ENCODE data around the gene MAP3K12. TPM values are rescaled to one million over a fixed set of nuclear protein-coding genes. Genes with fewer than 3 reads are reported as not detected.

The MAP3K12 gene
- total RNA-seq, 1 experiment from 2014 or later = 11.6 TPM

DNA sequence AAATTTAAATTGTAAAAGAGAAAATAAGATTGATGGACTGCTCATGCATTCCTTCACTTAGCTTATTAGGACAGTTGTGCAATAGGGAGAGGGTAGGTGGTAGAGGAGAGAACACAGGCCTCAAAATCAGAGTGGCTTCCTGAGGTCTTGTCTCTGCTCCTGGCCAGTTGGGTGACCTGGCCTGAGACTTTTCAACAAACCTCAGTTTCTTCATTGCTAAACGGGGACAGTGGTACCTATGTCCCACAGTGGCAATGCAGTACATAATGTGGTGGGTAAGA, 2.6 kb downstream of the MAP3K12 start:
- no peak for DNase-seq (ENCODE audit: low spot score)
- no peaks in the 10 kb centered on the region for H3K9me3 ChIP-seq (ENCODE audit: low read depth, low read length, poor library complexity, severe bottlenecking)
- ChIA-PET POLR2A (ENCODE audit: low non-redundant PET) (no interaction called here), CTCF (no interaction called here)
- H3K4me3 ChIP-seq (ENCODE audit: low read depth, low read length, poor library complexity, severe bottlenecking) = no peak overlapping the region
- H3K27ac ChIP-seq (ENCODE audit: low read depth, low read length, poor library complexity, severe bottlenecking) = peak overlapping the region; percentile 21
- BruUV-seq (replicated peaks) = no TSS peak
- TF ChIP-seq, protein P1, sequence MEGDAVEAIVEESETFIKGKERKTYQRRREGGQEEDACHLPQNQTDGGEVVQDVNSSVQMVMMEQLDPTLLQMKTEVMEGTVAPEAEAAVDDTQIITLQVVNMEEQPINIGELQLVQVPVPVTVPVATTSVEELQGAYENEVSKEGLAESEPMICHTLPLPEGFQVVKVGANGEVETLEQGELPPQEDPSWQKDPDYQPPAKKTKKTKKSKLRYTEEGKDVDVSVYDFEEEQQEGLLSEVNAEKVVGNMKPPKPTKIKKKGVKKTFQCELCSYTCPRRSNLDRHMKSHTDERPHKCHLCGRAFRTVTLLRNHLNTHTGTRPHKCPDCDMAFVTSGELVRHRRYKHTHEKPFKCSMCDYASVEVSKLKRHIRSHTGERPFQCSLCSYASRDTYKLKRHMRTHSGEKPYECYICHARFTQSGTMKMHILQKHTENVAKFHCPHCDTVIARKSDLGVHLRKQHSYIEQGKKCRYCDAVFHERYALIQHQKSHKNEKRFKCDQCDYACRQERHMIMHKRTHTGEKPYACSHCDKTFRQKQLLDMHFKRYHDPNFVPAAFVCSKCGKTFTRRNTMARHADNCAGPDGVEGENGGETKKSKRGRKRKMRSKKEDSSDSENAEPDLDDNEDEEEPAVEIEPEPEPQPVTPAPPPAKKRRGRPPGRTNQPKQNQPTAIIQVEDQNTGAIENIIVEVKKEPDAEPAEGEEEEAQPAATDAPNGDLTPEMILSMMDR (conservative IDR thresholded peaks at IDR 0.05; ENCODE audit: low read depth, low read length) = no peak
- TF ChIP-seq EZH2 (IDR thresholded peaks at IDR 0.05; ENCODE audit: borderline replicate concordance, low read depth, low read length, poor library complexity, severe bottlenecking) = no peak
- no peaks in the 10 kb centered on the region for H3K27me3 ChIP-seq (replicated peaks; ENCODE audit: insufficient read depth, low read depth, low read length, poor library complexity)
- intact Hi-C loops (cut with micrococcal nuclease; ENCODE audit: unreplicated experiment) = no loop called here
- H3K4me1 ChIP-seq (ENCODE audit: insufficient read depth, low read length, poor library complexity, severe bottlenecking) = peaks cover 31% of the 10 kb centered on the region
- no peaks in the 10 kb centered on the region for H3K36me3 ChIP-seq (ENCODE audit: insufficient read depth, low read length, poor library complexity, severe bottlenecking)

DNA sequence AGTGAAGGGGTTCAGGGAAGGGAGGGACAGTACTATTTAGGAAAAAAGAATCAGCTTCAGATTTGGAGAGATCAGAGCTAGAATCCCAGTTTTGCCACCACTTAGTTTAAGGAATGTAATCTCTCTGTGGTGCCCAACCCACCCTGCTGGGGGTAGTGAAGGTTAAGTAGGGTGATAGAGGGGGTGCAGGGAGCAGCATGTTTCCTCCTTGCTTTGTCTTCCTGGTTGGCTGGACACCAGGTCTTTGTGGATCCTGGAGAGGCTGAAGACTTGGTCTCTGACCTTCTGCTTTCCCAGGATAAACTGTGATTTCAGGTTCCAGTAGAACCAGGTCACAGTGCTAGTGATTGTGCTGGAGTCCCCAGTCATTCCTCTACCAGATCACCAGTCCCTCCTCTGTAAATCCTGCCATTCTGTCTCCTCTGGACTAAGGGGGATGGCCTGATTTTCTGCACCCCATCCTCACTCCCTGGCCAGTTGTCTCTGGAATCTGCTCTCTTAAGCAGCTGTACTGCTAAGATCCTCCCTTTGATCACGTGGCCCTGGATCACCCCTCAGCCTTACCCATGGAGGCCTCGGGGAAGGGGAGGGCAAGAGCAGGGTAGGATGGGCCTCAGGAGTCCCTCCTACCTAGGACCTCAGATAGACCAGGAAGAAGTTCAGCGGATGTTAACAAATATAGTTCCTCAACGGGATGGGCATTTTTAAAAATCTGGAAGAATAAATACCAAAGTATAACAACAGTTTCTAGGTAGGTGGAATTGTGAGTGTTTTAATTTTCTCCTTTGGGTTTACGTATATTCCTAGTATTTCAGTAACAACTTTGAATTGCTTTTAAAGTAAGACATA, 3.1 kb downstream of the MAP3K12 start:
- Histone ChIP-seq H3K27me3 (replicated peaks; ENCODE audit: insufficient read depth, low read depth, low read length, poor library complexity) (no peaks in the 10 kb centered on the region), H3K9me3 (ENCODE audit: low read depth, low read length, poor library complexity, severe bottlenecking) (no peaks in the 10 kb centered on the region), H3K27ac (ENCODE audit: low read depth, low read length, poor library complexity, severe bottlenecking) (peak overlapping the region; percentile 21), H3K36me3 (ENCODE audit: insufficient read depth, low read length, poor library complexity, severe bottlenecking) (no peaks in the 10 kb centered on the region), H3K4me3 (ENCODE audit: low read depth, low read length, poor library complexity, severe bottlenecking) (no peak overlapping the region), H3K4me1 (ENCODE audit: insufficient read depth, low read length, poor library complexity, severe bottlenecking) (peaks cover 31% of the 10 kb centered on the region)
- no TSS peak for BruUV-seq (replicated peaks)
- ChIA-PET CTCF (interaction anchor here (0.6 kb wide), 1 partner anchor 142 kb away, joined by 3 read pairs; no protein-coding TSS in a partner anchor), POLR2A (ENCODE audit: low non-redundant PET) (no interaction called here)
- TF ChIP-seq, protein P1 (conservative IDR thresholded peaks at IDR 0.05; ENCODE audit: low read depth, low read length) = no peak
- no peak for TF ChIP-seq EZH2 (IDR thresholded peaks at IDR 0.05; ENCODE audit: borderline replicate concordance, low read depth, low read length, poor library complexity, severe bottlenecking)
- no peak for DNase-seq (ENCODE audit: low spot score)
- intact Hi-C loops (cut with micrococcal nuclease; ENCODE audit: unreplicated experiment) = no loop called here

DNA sequence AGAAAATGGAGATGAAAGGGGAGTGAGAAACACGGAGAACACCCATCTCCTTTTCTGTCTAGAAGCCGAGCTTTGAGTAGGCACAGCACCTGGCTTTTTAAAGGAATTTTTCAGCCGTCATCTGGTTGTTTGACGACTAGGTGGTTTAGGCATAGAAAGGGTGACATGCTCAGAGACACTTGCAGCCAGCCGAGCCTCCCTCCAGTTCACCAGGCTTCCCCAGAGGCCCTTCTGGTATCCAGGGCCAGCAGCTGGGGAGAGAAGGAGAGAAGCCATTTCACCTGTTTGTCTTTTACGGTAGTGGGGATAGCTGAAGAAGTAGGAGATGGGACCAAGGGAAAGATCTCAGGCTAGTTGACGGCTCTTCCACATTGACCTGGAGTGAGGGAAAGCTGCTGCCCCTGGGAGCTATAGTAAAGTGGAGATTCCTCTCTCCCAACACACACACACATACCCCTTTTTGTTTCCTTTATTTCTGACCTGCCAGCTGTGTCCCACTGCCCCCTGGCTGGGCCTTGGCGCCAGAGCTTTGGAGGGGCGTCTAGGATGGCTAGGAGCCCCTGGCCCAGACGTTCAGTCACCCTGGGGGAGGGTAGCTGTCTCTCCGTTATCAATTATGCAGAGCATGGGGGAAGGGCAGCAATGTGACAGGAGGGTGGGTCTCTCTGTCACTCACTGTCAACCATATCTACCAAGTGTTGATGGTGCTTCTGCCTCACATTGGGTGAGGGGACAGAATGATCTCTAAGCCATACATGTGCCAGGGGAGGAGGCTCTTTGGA, 5.5 kb downstream of the MAP3K12 start:
- H3K4me3 ChIP-seq (ENCODE audit: low read depth, low read length, poor library complexity, severe bottlenecking) = peak overlapping the region; percentile 64
- intact Hi-C loops (cut with micrococcal nuclease; ENCODE audit: unreplicated experiment) = no loop called here
- H3K36me3 ChIP-seq (ENCODE audit: insufficient read depth, low read length, poor library complexity, severe bottlenecking) = no peaks in the 10 kb centered on the region
- no TSS peak for BruUV-seq (replicated peaks)
- CTCF ChIA-PET = no interaction called here
- H3K9me3 ChIP-seq (ENCODE audit: low read depth, low read length, poor library complexity, severe bottlenecking) = no peaks in the 10 kb centered on the region
- peaks cover 24% of the 10 kb centered on the region for H3K4me1 ChIP-seq (ENCODE audit: insufficient read depth, low read length, poor library complexity, severe bottlenecking)
- no peaks in the 10 kb centered on the region for H3K27me3 ChIP-seq (replicated peaks; ENCODE audit: insufficient read depth, low read depth, low read length, poor library complexity)
- DNase-seq (ENCODE audit: low spot score) = no peak
- POLR2A ChIA-PET (ENCODE audit: low non-redundant PET) = no interaction called here
- peak overlapping the region; percentile 80 for H3K27ac ChIP-seq (ENCODE audit: low read depth, low read length, poor library complexity, severe bottlenecking)
- TF ChIP-seq EZH2 (IDR thresholded peaks at IDR 0.05; ENCODE audit: borderline replicate concordance, low read depth, low read length, poor library complexity, severe bottlenecking) = no peak
- TF ChIP-seq, protein P1 (conservative IDR thresholded peaks at IDR 0.05; ENCODE audit: low read depth, low read length) = no peak

All from A673 (cell line).